ENCODE measurements around the gene LST1. TPM values are rescaled to one million over a fixed set of nuclear protein-coding genes. Genes with fewer than 3 reads are reported as not detected.

The LST1 gene
- total RNA-seq, 1 experiment from 2014 or later: 0.69 TPM

- H3K79me2 ChIP-seq (ENCODE audit: insufficient read depth, low read length): no peaks in the 10 kb centered on the region; the same call in 1 of the 2 replicates
- H3K27me3 ChIP-seq (ENCODE audit: insufficient read depth, low read length): no peaks in the 10 kb centered on the region
- no peak overlapping the region for H3K4me2 ChIP-seq (ENCODE audit: low read length)
- H3K4me1 ChIP-seq (ENCODE audit: control insufficient read depth in 1 of 2, insufficient read depth in 2 of 2, low read length in 2 of 2): peaks cover 0 to 6% of the 10 kb centered on the region in 2 experiments; a peak in 3 of 4 replicates
- TF ChIP-seq CBX3 (IDR thresholded peaks at IDR 0.05; ENCODE audit: low read depth) (no peak), SIN3A (IDR thresholded peaks at IDR 0.05; ENCODE audit: low read depth) (no peak), POLR2AphosphoS5 (IDR thresholded peaks at IDR 0.05; ENCODE audit: low read depth, low read length) (no peak), TCF7L2 (IDR thresholded peaks at IDR 0.05; ENCODE audit: borderline replicate concordance, extremely low read depth, insufficient read depth, insufficient read length) (no peak), ZBTB33 (IDR thresholded peaks at IDR 0.05; ENCODE audit: extremely low read depth, insufficient replicate concordance, low read length) (no peak), ZFX (IDR thresholded peaks at IDR 0.05) (no peak), SP1 (IDR thresholded peaks at IDR 0.05; ENCODE audit: low read depth) (no peak), RAD21 (IDR thresholded peaks at IDR 0.05; ENCODE audit: low read depth) (no peak), EZH2 (IDR thresholded peaks at IDR 0.05) (no peak), FOSL1 (IDR thresholded peaks at IDR 0.05; ENCODE audit: low read depth) (no peak), EZH2phosphoT487 (IDR thresholded peaks at IDR 0.05; ENCODE audit: borderline replicate concordance) (no peak), JUND (IDR thresholded peaks at IDR 0.05) (no peak), POLR2A (IDR thresholded peaks at IDR 0.05; ENCODE audit: borderline replicate concordance, extremely low read depth, insufficient read depth, insufficient read length) (no peak), YY1 (IDR thresholded peaks at IDR 0.05; ENCODE audit: extremely low read depth, insufficient replicate concordance, low read depth, low read length) (no peak), ELF1 (IDR thresholded peaks at IDR 0.05; ENCODE audit: borderline replicate concordance, low read depth) (no peak), SRF (IDR thresholded peaks at IDR 0.05; ENCODE audit: low read depth) (no peak), EGR1 (IDR thresholded peaks at IDR 0.05; ENCODE audit: low read depth) (no peak), CEBPB (IDR thresholded peaks at IDR 0.05; ENCODE audit: low read depth) (no peak)
- TF ChIP-seq, protein P1, sequence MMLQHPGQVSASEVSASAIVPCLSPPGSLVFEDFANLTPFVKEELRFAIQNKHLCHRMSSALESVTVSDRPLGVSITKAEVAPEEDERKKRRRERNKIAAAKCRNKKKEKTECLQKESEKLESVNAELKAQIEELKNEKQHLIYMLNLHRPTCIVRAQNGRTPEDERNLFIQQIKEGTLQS (IDR thresholded peaks at IDR 0.05): no peak
- H4K20me1 ChIP-seq (ENCODE audit: insufficient read depth): no peaks in the 10 kb centered on the region
- intact Hi-C loops (cut with micrococcal nuclease): no loop called here
- DNase-seq (ENCODE audit: low read depth, low spot score): no peak
- POLR2A ChIA-PET: no interaction called here
- no peaks in the 10 kb centered on the region for H3K9me3 ChIP-seq (ENCODE audit: control insufficient read depth in 1 of 2, insufficient read depth in 1 of 2, low read depth in 1 of 2, low read length in 2 of 2)
- no peaks in the 10 kb centered on the region for H3K9me2 ChIP-seq (ENCODE audit: insufficient read depth)
- RAD21 ChIA-PET (ENCODE audit: low non-redundant PET in 1 of 2, low total read pairs in 2 of 2, uncharacterized antibody in 2 of 2, unreplicated experiment in 2 of 2): no interaction called here
- no peak for ATAC-seq
- no TSS peak for BruUV-seq (replicated peaks)
- no peak overlapping the region for H2AFZ ChIP-seq (ENCODE audit: low read depth, low read length, poor library complexity, severe bottlenecking)
- CTCF ChIA-PET: interaction anchor here (1.4 kb wide), 1 partner anchor 17 kb away, joined by 5 read pairs; no protein-coding TSS in a partner anchor
- no peak overlapping the region for H3K4me3 ChIP-seq (replicated peaks in 1 of 2; ENCODE audit: low read depth in 1 of 2, low read length in 2 of 2)
- no peak overlapping the region for H3K27ac ChIP-seq (ENCODE audit: low read depth, low read length)
- no peak overlapping the region for H3K9ac ChIP-seq (ENCODE audit: low read length)
- H3K36me3 ChIP-seq (ENCODE audit: control insufficient read depth in 1 of 2, insufficient read depth in 2 of 2, low read length in 2 of 2): no peaks in the 10 kb centered on the region
These were observed 29.7 kb downstream of the LST1 start for GRCh38 chr6:31615748-31616147.

All from HCT116 (cell line).